ENCODE results near the gene CYP2W1. TPM values are rescaled to one million over a fixed set of nuclear protein-coding genes. Genes with fewer than 3 reads are reported as not detected.
A peak's percentile ranks its signal among the peaks of the same experiment; 100 is the strongest.
"Not testable (repeated sequence)": the region's sequence is repeated elsewhere in the genome, so short reads cannot be mapped to it uniquely, and the experiment has no call there.

The CYP2W1 gene
- total RNA-seq, 1 donor from 2014 or later, result not detected

DNA sequence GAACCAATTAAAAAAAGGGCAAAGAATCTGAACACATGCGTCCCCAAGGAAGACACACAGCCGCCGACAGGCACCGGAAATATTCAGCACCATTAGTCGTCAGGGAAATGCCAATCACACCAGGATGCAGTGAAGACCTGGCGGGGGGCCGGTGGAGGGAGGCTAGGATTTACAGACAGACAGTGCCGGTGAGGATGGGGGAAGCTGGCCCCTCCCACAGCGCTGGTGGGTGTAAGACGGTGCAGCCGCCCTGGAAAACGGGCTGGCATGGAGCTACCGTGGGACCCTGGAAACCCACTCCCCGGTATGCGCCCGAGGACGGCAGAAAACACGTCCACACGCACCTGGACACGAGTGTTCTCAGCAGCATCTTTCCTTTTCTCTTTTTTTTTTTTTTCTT, 23.7 kb upstream of the CYP2W1 start:
- TF ChIP-seq, protein P1, sequence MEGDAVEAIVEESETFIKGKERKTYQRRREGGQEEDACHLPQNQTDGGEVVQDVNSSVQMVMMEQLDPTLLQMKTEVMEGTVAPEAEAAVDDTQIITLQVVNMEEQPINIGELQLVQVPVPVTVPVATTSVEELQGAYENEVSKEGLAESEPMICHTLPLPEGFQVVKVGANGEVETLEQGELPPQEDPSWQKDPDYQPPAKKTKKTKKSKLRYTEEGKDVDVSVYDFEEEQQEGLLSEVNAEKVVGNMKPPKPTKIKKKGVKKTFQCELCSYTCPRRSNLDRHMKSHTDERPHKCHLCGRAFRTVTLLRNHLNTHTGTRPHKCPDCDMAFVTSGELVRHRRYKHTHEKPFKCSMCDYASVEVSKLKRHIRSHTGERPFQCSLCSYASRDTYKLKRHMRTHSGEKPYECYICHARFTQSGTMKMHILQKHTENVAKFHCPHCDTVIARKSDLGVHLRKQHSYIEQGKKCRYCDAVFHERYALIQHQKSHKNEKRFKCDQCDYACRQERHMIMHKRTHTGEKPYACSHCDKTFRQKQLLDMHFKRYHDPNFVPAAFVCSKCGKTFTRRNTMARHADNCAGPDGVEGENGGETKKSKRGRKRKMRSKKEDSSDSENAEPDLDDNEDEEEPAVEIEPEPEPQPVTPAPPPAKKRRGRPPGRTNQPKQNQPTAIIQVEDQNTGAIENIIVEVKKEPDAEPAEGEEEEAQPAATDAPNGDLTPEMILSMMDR (conservative IDR thresholded peaks at IDR 0.05; ENCODE audit: low read depth, low read length), result no peak
- no peak overlapping the region for H3K4me3 ChIP-seq (ENCODE audit: low read depth, low read length)
- DNase-seq (ENCODE audit: low read depth), result no peak

DNA sequence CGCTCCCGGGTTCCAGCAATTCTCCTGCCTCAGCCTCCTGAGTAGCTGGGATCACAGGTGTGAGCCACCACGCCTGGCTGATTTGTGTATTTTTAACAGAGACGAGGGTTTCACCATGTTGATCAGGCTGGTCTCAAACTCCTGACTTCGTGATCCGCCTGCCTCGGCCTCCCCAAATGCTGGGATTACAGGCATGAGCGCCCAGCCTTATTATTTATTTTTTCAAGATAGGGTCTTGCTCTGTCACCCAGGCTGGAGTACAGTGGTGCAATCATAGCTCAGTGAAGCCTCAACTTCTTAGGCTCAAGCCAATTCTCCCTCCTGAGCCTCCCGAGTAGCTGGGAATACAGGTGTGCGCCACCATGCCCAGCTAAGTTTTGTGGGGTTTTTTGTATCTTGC, 23.2 kb upstream of the CYP2W1 start:
- not testable (repeated sequence) for H3K4me3 ChIP-seq (ENCODE audit: low read depth, low read length); DNase-seq (ENCODE audit: low read depth)

DNA sequence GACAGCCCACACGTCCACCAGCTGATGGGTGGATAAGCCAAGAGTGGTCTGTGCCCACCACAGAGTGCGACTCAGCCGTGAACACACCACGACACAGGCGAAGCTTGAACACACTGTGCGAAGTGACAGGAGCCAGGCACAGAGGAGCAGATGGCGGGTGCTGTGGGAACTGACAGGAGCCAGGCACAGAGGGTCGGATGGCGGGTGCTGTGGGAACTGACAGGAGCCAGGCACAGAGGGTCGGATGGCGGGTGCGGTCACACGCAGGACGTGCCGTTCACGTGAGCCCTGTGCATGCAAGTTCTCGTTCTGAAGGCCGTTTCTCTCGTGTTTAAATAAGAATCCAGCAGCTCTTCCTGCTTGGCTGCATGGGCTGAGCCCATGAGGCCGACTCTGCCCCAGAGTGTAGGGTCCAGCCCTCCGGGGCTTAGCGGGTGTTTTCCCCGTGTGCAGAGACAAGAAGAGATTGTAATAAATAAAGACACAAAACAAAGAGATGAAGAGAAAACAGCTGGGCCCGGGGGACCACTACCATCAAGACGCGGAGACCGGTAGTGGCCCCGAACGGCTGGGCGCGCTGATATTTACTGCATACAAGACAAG, 22.6 kb upstream of the CYP2W1 start:
- TF ChIP-seq, protein P1 (conservative IDR thresholded peaks at IDR 0.05; ENCODE audit: low read depth, low read length), result no peak
- no peak for DNase-seq (ENCODE audit: low read depth)
- H3K4me3 ChIP-seq (ENCODE audit: low read depth, low read length), result no peak overlapping the region

DNA sequence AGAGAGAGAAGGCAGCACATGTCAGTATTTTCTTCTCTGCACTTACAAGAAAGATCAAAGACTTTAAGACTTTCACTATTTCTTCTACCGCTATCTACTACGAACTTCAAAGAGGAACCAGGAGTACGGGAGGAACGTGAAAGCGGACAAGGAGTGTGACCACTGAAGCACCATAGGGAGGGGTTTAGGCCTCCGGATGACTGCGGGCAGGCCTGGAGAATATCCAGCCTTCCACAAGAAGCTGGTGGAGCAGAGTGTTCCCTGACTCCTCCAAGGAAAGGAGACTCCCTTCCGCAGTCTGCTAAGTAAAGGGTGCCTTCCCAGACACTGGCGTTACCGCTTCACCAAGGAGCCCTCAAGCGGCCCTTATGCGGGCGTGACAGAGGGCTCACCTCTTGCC, 22.0 kb upstream of the CYP2W1 start:
- DNase-seq (ENCODE audit: low read depth); H3K4me3 ChIP-seq (ENCODE audit: low read depth, low read length): not testable (repeated sequence)

DNA sequence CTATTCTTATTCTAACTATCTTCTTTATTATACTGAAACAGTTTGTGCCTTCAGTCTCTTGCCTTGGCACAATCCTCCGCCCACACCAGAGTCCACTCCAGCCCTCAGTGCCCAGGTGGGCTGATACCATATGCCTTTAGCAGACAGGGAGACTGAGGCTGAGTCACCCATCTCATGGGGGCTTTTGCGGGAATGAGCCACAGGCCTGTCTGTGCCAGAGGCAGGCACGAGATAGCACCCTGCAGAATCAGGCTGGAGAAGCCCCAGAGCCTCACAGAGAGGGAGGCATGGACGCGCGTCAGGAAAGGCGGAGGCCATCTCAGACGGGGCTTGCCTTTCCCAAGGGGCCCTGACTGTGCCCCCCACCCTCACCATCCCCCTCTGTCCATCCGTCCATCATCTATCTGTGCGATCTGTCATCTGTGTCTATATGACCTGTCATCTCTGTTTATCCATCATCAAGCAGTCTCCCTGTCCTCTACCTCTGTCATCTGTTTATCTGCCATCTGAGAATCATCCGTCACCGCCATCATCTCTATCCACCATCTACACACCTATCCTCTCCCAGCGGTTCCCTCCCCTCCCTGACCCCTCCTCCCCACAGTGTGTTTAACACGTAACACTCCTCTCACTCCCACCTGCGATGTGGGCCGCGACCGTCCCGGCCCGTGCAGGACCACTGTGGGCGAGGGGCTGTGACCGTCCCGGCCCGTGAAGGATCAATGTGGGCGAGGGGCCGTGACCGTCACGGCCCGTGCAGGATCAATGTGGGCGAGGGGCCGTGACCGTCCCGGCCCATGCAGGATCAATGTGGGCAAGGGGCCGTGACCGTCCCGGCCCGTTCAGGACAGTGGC, 21.2 kb upstream of the CYP2W1 start:
- DNase-seq (ENCODE audit: low read depth), result no peak
- H3K4me3 ChIP-seq (ENCODE audit: low read depth, low read length), result no peak overlapping the region
- TF ChIP-seq, protein P1 (conservative IDR thresholded peaks at IDR 0.05; ENCODE audit: low read depth, low read length), result no peak

DNA sequence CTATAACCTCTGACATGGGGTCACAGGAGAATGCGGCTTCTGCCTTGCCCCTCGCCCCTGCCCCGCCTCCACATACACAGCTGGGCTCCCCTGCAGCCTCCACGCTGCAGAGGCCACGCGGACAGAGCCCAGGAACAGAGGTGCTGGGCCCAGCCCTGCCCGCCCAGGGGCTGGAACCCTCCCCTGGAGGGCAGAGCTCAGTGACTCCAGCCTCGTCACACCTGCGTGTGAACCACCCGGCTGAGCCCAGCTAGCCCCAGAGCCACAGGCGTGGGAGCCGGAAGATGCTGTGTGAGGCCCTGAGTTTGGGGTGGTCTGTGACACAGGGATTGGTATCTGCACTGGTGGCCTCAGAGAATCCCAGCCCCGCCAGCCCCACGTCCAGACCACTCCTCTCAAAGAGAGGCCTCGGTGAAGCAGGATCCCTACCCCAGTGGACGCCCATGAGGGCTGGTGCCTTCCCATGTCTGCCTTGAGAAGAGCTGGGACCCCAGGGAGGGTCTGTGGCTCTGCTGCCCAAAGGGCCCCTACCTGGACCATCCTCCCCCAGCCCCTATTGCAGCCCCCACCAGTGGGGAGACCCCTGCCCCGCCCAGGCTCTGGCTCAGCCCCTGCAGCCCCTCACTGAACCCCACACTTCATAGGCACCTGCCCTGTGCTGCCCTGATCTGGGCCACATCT, 20.4 kb upstream of the CYP2W1 start:
- TF ChIP-seq, protein P1 (conservative IDR thresholded peaks at IDR 0.05; ENCODE audit: low read depth, low read length), result no peak
- no peak overlapping the region for H3K4me3 ChIP-seq (ENCODE audit: low read depth, low read length)
- DNase-seq (ENCODE audit: low read depth), result no peak

DNA sequence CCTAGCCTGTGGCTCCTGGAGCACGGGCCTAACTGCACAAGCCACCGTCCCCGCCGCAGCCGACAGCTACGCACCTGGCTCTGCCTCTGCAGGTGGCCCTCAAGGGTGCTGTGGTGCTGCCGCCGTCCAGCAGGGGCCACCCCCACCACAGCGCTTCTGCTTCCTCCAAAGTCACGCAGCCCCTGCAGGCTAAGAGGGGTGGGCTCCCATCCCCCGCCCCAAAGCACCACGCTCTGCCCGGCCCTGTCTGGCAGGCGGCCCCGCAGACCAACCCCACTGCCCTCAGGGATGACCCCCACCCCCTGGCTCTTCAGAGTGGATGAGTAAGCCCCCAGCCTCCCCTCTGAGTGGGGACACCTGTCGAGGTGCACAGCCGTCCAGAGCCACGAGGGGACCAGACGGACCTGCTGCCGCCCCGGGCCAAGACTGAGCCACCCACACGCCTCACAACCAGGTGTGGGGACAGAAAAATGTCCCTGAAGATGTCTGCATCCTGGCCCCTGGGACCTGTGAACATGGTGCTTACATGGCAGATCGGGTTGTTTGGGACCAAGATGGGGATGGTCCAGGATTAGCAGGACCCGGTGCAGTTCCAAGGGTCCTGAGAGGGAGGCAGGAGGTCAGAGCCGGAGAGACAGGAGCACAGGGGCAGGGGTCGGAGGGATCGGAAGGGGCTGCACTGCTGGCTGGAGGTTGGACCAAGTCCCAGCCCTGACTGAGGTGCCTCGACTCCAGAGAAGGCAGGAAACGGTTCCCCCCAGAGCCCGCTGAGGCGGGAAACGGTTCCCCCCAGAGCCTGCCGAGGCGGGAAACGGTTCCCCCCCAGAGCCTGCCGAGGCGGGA, 19.5 kb upstream of the CYP2W1 start:
- DNase-seq (ENCODE audit: low read depth), result no peak
- TF ChIP-seq, protein P1 (conservative IDR thresholded peaks at IDR 0.05; ENCODE audit: low read depth, low read length), result peak; percentile 7
- no peak overlapping the region for H3K4me3 ChIP-seq (ENCODE audit: low read depth, low read length)

Data from epithelial cell of proximal tubule (primary cell).